GM23338 (cell line): Measurements from ENCODE around the gene GPBP1L1. TPM values are rescaled to one million over a fixed set of nuclear protein-coding genes. Genes with fewer than 3 reads are reported as not detected.

Experiments used
- ATAC-seq: fragments of 200-7000 bp; cut with Tn5 transposase; 3 replicates; pipeline ENCODE4 v1.9.1; 2020
- DNase-seq: peaks from one replicate; pipeline ENCODE4 v3.0.0-alpha.2; 2015; ENCODE audit warnings: low spot score
- H2AFZ ChIP-seq: fragments of 200-600 bp; sonication (generic); 2 replicates; pipeline ENCODE4 v1.8.0; 2016; ENCODE audit warnings: antibody characterized with exemption, mild to moderate bottlenecking, moderate library complexity
- H3F3A ChIP-seq: fragments of 200-600 bp; sonication (generic); replicated peaks from 2 replicates; pipeline ENCODE4 v1.8.0; 2017; ENCODE audit warnings: antibody characterized with exemption, mixed run types, low read depth
- H3K27ac ChIP-seq: fragments of 200-600 bp; sonication (generic); 2 replicates; pipeline ENCODE4 v1.6.1; 2016; ENCODE audit warnings: low read depth
- H3K27me3 ChIP-seq: fragments of 200-600 bp; sonication (generic); 2 replicates; pipeline ENCODE4 v1.8.0; 2016; ENCODE audit warnings: mild to moderate bottlenecking, mixed run types, moderate library complexity; ENCODE audit not compliant: insufficient read depth
- H3K36me3 ChIP-seq: fragments of 200-600 bp; sonication (generic); 2 replicates; pipeline ENCODE4 v1.8.0; 2016; ENCODE audit warnings: mild to moderate bottlenecking; ENCODE audit not compliant: insufficient read depth
- H3K4me1 ChIP-seq: fragments of 200-600 bp; sonication (generic); 2 replicates; pipeline ENCODE4 v1.8.0; 2016; ENCODE audit warnings: mild to moderate bottlenecking, moderate library complexity; ENCODE audit not compliant: insufficient read depth
- H3K4me2 ChIP-seq: fragments of 200-600 bp; sonication (generic); 2 replicates; pipeline ENCODE4 v1.7.1; 2017; ENCODE audit warnings: mixed run types
- H3K4me3 ChIP-seq: fragments of 200-600 bp; sonication (generic); 2 replicates; pipeline ENCODE4 v1.6.1; 2016; ENCODE audit warnings: mixed run types
- H3K79me2 ChIP-seq: fragments of 200-600 bp; sonication (generic); replicated peaks from 2 replicates; pipeline ENCODE4 v1.8.0; 2017; ENCODE audit warnings: mild to moderate bottlenecking; ENCODE audit not compliant: insufficient read depth
- H3K9me2 ChIP-seq: fragments of 200-600 bp; sonication (generic); 2 replicates; pipeline ENCODE4 v1.8.0; 2017; ENCODE audit not compliant: insufficient read depth
- H4K20me1 ChIP-seq: fragments of 200-600 bp; sonication (generic); replicated peaks from 2 replicates; pipeline ENCODE4 v1.8.0; 2017; ENCODE audit warnings: mild to moderate bottlenecking; ENCODE audit not compliant: insufficient read depth
- H3K27ac Mint-ChIP-seq: 2 replicates; pipeline ENCODE4 v1.8.0; 2020; ENCODE audit warnings: inconsistent platforms, mild to moderate bottlenecking, moderate library complexity, mixed read lengths
- H3K27me3 Mint-ChIP-seq: 3 replicates; pipeline ENCODE4 v1.8.0; 2022; ENCODE audit warnings: low read depth, mild to moderate bottlenecking, moderate library complexity, mixed read lengths, inconsistent platforms; ENCODE audit not compliant: insufficient read depth, poor library complexity
- H3K36me3 Mint-ChIP-seq: 3 replicates; pipeline ENCODE4 v1.8.0; 2021; ENCODE audit warnings: low read depth, mild to moderate bottlenecking, inconsistent platforms, moderate library complexity, mixed read lengths
- H3K4me1 Mint-ChIP-seq: 3 replicates; pipeline ENCODE4 v1.8.0; 2020; ENCODE audit warnings: mild to moderate bottlenecking, inconsistent platforms, mixed read lengths
- H3K4me3 Mint-ChIP-seq: 3 replicates; pipeline ENCODE4 v1.8.0; 2021; ENCODE audit warnings: moderate library complexity, mild to moderate bottlenecking, inconsistent platforms, mixed read lengths
- H3K9me3 Mint-ChIP-seq: 3 replicates; pipeline ENCODE4 v1.8.0; 2020; ENCODE audit warnings: moderate library complexity, mild to moderate bottlenecking, inconsistent platforms, mixed read lengths
- EZH2 ChIP-seq: fragments of 200-600 bp; sonication (generic); IDR thresholded peaks from one replicate; pipeline ENCODE4 v1.8.0; 2017; ENCODE audit warnings: antibody characterized with exemption, mild to moderate bottlenecking, low read depth; ENCODE audit not compliant: unreplicated experiment
- EZH2phosphoT487 ChIP-seq: fragments of 200-600 bp; sonication (generic); IDR thresholded peaks from one replicate; pipeline ENCODE4 v1.8.1; 2018; ENCODE audit warnings: antibody characterized with exemption; ENCODE audit not compliant: unreplicated experiment
- JUNB ChIP-seq: IDR thresholded peaks from one replicate; pipeline ENCODE4 v1.6.1; 2016; ENCODE audit warnings: antibody characterized with exemption; ENCODE audit not compliant: unreplicated experiment
- NANOG ChIP-seq: IDR thresholded peaks from 2 replicates; pipeline ENCODE4 v1.6.1; 2016; ENCODE audit warnings: antibody characterized with exemption, borderline replicate concordance
- STAT1 ChIP-seq: IDR thresholded peaks from one replicate; pipeline ENCODE4 v1.6.1; 2016; ENCODE audit warnings: antibody characterized with exemption; ENCODE audit not compliant: unreplicated experiment
- ZNF114 ChIP-seq: fragments of 250-450 bp; sonication (Bioruptor Pico); IDR thresholded peaks from 2 replicates; pipeline ENCODE4 v1.5.0; 2020; ENCODE audit warnings: mild to moderate bottlenecking, moderate library complexity
- ZNF331 ChIP-seq: fragments of 250-450 bp; sonication (Bioruptor Pico); IDR thresholded peaks from 2 replicates; pipeline ENCODE4 v1.5.0; 2020; ENCODE audit warnings: low read depth, mild to moderate bottlenecking, moderate library complexity
- polyA plus RNA-seq: library from polyadenylated mRNA; unstranded; fragments of >200 nt; fragmentation: Nextera tagmentation; extraction: Ambion mirVana; gene quantifications from 2 replicates; pipeline ENCODE4 v1.2.1, GENCODE V29; 2016
- total RNA-seq: library from RNA; depleted of rRNA; stranded (reverse); fragments of >200 nt; shearing (Covaris generic); gene quantifications from 2 replicates; pipeline ENCODE4 v1.2.3, GENCODE V29; 2014
- TF ChIP-seq, protein P1 (sequence below): IDR thresholded peaks from 2 replicates; pipeline ENCODE4 v1.6.1; 2016; ENCODE audit warnings: antibody characterized with exemption
- TF ChIP-seq, protein P2 (sequence below): fragments of 250-450 bp; sonication (Bioruptor Pico); IDR thresholded peaks from 2 replicates; pipeline ENCODE4 v1.5.0; 2020; ENCODE audit warnings: mild to moderate bottlenecking, moderate library complexity
- TF ChIP-seq, protein P3 (sequence below): IDR thresholded peaks from one replicate; pipeline ENCODE4 v1.6.1; 2018; ENCODE audit warnings: antibody characterized with exemption; ENCODE audit not compliant: unreplicated experiment

GPBP1L1 gene
- total and polyA plus RNA-seq, 2 experiments from 2014 or later: 61.7 to 117 TPM

DNA sequence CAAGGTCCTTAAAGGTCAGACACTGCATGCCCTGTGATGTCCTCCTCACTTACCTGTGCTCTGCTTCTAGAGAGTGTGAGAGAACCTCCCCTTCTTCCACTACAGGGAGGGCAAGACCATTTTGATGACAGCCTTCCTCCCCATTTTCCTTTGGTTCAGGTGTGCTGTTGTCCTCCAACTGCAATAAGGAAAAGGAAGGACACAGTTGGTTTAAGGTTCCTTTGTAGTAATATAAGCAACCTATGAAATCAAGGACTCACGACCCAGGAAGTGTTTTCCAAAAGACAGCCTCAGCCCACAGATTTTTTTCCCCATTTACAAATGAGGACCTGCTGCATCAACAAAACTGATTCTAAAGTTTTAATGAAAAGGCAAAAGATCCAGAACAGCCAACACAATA lies 55.9 kb downstream of the GPBP1L1 start (continued):
- TF ChIP-seq, protein P1, sequence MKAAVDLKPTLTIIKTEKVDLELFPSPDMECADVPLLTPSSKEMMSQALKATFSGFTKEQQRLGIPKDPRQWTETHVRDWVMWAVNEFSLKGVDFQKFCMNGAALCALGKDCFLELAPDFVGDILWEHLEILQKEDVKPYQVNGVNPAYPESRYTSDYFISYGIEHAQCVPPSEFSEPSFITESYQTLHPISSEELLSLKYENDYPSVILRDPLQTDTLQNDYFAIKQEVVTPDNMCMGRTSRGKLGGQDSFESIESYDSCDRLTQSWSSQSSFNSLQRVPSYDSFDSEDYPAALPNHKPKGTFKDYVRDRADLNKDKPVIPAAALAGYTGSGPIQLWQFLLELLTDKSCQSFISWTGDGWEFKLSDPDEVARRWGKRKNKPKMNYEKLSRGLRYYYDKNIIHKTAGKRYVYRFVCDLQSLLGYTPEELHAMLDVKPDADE: no peak

GRCh38 chr1:45629035-45629434 lies 57.3 kb downstream of the GPBP1L1 start:
- peaks cover 81% of the 10 kb centered on the region for H3K36me3 Mint-ChIP-seq
- H3K27me3 Mint-ChIP-seq: no peaks in the 10 kb centered on the region
- no peak overlapping the region for H3K4me2 ChIP-seq
- TF ChIP-seq, protein P2, sequence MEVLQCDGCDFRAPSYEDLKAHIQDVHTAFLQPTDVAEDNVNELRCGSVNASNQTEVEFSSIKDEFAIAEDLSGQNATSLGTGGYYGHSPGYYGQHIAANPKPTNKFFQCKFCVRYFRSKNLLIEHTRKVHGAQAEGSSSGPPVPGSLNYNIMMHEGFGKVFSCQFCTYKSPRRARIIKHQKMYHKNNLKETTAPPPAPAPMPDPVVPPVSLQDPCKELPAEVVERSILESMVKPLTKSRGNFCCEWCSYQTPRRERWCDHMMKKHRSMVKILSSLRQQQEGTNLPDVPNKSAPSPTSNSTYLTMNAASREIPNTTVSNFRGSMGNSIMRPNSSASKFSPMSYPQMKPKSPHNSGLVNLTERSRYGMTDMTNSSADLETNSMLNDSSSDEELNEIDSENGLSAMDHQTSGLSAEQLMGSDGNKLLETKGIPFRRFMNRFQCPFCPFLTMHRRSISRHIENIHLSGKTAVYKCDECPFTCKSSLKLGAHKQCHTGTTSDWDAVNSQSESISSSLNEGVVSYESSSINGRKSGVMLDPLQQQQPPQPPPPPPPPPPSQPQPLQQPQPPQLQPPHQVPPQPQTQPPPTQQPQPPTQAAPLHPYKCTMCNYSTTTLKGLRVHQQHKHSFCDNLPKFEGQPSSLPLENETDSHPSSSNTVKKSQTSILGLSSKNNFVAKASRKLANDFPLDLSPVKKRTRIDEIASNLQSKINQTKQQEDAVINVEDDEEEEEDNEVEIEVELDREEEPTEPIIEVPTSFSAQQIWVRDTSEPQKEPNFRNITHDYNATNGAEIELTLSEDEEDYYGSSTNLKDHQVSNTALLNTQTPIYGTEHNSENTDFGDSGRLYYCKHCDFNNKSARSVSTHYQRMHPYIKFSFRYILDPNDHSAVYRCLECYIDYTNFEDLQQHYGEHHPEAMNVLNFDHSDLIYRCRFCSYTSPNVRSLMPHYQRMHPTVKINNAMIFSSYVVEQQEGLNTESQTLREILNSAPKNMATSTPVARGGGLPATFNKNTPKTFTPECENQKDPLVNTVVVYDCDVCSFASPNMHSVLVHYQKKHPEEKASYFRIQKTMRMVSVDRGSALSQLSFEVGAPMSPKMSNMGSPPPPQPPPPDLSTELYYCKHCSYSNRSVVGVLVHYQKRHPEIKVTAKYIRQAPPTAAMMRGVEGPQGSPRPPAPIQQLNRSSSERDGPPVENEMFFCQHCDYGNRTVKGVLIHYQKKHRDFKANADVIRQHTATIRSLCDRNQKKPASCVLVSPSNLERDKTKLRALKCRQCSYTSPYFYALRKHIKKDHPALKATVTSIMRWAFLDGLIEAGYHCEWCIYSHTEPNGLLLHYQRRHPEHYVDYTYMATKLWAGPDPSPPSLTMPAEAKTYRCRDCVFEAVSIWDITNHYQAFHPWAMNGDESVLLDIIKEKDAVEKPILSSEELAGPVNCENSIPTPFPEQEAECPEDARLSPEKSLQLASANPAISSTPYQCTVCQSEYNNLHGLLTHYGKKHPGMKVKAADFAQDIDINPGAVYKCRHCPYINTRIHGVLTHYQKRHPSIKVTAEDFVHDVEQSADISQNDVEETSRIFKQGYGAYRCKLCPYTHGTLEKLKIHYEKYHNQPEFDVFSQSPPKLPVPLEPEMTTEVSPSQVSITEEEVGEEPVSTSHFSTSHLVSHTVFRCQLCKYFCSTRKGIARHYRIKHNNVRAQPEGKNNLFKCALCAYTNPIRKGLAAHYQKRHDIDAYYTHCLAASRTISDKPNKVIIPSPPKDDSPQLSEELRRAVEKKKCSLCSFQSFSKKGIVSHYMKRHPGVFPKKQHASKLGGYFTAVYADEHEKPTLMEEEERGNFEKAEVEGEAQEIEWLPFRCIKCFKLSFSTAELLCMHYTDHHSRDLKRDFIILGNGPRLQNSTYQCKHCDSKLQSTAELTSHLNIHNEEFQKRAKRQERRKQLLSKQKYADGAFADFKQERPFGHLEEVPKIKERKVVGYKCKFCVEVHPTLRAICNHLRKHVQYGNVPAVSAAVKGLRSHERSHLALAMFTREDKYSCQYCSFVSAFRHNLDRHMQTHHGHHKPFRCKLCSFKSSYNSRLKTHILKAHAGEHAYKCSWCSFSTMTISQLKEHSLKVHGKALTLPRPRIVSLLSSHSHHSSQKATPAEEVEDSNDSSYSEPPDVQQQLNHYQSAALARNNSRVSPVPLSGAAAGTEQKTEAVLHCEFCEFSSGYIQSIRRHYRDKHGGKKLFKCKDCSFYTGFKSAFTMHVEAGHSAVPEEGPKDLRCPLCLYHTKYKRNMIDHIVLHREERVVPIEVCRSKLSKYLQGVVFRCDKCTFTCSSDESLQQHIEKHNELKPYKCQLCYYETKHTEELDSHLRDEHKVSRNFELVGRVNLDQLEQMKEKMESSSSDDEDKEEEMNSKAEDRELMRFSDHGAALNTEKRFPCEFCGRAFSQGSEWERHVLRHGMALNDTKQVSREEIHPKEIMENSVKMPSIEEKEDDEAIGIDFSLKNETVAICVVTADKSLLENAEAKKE: no peak
- TF ChIP-seq, protein P3, sequence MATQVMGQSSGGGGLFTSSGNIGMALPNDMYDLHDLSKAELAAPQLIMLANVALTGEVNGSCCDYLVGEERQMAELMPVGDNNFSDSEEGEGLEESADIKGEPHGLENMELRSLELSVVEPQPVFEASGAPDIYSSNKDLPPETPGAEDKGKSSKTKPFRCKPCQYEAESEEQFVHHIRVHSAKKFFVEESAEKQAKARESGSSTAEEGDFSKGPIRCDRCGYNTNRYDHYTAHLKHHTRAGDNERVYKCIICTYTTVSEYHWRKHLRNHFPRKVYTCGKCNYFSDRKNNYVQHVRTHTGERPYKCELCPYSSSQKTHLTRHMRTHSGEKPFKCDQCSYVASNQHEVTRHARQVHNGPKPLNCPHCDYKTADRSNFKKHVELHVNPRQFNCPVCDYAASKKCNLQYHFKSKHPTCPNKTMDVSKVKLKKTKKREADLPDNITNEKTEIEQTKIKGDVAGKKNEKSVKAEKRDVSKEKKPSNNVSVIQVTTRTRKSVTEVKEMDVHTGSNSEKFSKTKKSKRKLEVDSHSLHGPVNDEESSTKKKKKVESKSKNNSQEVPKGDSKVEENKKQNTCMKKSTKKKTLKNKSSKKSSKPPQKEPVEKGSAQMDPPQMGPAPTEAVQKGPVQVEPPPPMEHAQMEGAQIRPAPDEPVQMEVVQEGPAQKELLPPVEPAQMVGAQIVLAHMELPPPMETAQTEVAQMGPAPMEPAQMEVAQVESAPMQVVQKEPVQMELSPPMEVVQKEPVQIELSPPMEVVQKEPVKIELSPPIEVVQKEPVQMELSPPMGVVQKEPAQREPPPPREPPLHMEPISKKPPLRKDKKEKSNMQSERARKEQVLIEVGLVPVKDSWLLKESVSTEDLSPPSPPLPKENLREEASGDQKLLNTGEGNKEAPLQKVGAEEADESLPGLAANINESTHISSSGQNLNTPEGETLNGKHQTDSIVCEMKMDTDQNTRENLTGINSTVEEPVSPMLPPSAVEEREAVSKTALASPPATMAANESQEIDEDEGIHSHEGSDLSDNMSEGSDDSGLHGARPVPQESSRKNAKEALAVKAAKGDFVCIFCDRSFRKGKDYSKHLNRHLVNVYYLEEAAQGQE: no peak
- TF ChIP-seq EZH2phosphoT487 (no peak), EZH2 (no peak), ZNF331 (CRISPR knock-in tag) (no peak), STAT1 (no peak), JUNB (no peak), NANOG (no peak), ZNF114 (CRISPR knock-in tag) (no peak)
- DNase-seq (no peak), ATAC-seq (no peak)
- peaks cover 69% of the 10 kb centered on the region for H3K36me3 ChIP-seq
- H3K9me3 Mint-ChIP-seq: no peaks in the 10 kb centered on the region; the same call in 2 of the 3 replicates
- H3K79me2 ChIP-seq: no peaks in the 10 kb centered on the region
- H3K4me1 ChIP-seq: peaks cover under 1% of the 10 kb centered on the region; the same call in 1 of the 2 replicates
- no peaks in the 10 kb centered on the region for H3K9me2 ChIP-seq
- no peak overlapping the region for H3K27ac ChIP-seq
- H3F3A ChIP-seq: peaks cover 26% of the 10 kb centered on the region
- no peak overlapping the region for H2AFZ ChIP-seq
- H4K20me1 ChIP-seq: peaks cover 26% of the 10 kb centered on the region
- H3K4me3 Mint-ChIP-seq: no peak overlapping the region
- H3K27ac Mint-ChIP-seq: no peak overlapping the region
- no peak overlapping the region for H3K4me3 ChIP-seq
- H3K4me1 Mint-ChIP-seq: no peaks in the 10 kb centered on the region
- no peaks in the 10 kb centered on the region for H3K27me3 ChIP-seq
